ENCODE results near the gene CD34.

Gene CD34

DNA sequence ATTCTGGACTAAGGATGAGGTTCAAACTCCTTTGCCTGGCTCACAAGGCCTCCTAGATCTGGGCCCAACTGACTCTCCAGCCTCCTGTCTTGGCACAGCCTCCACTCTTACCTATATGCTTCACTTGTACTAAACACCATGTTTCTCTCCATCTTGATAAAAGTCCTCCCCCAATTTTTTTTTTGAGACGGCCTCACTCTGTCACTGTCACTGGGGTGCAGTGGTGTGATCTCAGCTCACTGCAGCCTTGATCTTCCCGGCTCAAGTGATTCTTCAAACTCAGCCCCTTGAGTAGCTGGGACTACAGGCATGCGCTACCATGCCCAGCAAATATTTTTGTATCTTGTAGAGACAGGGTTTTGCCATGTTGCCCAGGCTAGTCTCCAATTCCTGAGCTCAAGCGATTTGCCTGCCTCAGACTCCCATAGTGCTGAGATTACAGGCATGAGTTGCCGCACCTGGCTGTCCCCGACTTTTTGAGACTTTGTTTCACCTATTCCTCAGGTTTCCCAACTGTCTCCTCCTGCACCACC is 39.7 kb downstream of the CD34 start:
- no peak for DNase-seq

DNA sequence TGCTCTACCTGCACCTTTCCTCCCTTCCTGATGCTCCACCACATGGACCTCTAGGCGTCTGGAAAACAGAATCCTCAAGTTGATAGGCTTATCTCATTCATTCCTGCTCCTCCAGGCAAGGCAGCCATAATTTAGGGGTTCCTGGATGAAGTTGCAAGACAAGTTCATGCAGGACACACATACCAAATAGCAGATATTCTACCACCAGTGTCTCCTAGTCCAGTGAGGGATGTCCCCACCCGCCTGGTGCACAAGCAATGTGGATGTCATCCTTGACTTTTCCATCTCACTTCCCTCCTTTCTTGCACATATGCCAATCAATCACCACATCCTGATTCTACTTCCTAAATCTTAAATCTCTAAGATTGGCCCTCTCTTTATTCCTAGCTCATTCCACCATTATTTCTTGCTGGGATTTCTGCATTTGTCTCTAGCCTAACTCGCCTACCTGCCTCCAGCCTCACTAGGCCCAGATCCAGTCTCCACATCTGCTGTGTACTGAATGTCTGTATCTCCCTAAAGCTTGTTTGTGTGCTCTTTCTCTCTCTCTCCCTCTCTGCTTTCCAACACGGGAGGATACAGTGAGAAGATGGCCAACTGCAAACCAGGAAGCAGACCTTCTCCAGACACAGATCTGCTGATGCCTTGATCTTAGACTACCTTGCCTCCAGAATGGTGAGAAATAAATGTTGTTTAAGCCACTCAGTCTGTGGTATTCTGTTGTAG is 40.5 kb downstream of the CD34 start:
- no peak for DNase-seq

DNA sequence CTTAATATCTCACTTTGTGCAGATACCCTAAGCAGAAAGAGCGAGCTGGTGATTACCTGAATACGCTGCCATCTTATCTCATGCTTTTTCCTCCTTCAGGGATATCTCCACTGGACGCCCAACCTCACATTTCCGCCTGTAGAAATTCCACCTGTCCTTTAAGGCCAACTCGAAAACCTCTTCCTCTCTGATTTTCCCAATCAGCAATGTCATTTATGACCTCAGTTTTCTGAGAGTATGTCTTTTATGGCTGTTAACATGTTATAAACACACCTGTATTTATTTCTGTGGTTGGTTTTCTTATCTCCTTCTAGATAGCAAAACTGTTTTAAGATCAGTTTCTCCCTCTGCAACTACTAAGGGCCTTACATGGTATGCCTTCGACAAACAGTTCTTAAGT is 41.1 kb downstream of the CD34 start:
- no peak for DNase-seq

DNA sequence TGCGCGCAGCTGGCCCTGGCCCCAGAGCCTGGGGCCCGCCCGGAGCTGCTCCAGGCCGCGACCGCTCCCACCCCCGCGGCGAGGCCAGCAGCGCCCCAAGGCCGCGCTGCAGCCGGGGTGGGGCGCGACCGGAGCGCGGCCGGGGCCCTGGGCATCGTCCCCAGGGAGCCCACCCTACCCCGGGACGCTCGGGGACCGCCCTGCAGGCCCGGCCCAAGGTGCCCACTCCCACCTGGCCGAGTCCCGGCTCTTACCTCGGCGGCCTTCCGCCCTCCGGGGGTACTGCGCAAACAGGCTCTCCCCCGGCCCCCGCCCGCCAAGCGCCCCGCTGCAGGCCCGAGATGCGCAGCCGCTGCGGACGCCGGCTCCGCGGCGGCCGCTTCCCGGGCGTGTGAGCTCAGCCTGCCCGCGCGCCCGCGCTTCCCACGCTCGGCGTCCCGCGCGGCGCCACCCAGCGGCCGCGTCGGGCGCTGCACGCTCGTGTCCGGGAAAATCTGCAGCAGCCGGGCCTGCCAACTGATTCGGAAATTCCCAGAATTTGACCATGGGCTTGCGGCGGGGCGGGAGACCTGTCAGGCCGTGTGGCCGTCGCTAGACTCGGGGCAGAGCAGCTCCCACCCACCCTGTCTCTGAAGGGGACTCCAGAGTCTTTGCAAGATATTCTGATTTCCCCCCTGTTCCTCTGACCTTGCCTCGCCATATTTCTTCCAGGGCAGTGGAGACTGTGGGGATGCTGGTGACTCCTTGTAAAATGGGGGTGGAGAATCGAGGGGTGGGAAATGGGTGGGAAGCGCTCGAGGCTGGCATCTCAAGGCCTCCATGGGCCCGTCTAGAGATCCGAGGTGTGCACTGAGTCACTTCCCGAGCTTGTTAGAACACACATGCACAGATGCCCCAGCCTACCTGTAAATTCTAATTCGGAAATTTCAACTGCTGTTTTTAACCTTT is 41.9 kb downstream of the CD34 start:
- DNase-seq: peak; percentile 50

DNA sequence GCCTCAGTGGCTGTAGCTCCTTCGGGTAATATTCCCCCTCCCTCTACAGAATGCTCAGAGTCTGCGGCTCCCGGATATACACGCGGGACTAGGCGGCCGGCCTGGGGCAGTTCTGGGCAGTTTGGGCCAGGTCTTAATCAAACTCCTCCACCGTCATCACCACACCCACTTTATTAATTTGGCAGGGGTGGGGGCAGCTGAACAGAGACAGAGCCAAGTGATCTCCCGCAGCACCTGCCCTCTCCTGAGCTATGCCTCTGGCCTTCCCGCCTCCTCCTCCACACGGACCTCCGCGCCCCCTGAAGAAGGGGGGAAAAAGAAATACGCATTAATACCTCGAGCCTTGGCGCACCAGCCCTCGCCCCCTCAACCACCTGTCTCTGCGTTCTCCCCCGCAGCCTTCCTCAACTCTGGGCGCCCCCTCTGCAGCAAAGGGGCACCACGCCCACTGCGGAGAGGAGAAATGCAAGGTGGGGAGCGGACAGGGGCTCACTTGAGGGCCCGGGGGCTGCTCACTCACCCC is 42.6 kb downstream of the CD34 start:
- no peak for DNase-seq

DNA sequence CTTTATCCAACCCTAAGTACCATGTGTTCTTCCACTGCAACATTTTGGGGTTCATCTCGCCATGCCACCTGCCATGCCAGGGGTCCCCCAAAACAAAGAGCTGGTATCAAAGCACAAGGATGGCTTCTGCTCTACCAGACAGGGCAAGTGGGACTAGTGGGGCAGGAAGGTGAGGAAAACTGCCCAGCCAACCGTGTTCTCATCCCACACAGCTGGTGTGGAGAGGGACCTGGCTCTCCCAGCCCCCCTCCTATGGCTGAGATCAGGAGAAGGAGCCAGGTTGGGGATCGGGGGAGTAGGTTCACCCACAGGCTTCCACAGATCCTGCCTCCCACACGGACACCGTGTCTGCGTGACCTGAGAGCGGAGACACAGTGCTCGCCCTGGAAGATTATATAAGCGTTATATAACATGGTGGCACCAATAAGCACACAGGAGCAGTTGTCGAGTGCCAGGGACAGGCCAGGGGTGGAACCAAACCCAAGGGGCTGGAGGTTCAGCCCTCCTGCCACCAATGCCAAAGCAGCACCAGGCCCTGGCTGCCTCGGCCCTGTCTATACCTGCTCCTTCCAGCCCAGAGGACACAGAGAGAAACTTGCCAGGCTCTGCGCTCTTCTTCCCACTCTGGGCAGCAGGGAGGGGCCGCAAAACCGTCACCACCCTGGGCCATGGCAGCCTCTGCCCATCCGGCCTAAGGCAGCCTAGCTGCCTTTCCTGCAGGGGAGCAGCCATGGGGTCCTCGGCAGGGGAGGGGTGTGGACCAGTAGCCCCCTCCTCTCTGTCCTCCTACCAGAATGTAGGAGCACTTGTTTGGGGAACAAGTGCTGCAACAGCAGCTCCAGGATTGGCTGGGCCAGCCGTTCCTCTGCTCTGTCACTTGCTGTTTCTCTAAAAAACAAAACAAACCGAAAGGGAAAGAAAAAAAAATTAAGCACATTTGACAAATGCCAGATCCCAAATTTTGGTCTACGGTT is 43.5 kb downstream of the CD34 start:
- no peak for DNase-seq

DNA sequence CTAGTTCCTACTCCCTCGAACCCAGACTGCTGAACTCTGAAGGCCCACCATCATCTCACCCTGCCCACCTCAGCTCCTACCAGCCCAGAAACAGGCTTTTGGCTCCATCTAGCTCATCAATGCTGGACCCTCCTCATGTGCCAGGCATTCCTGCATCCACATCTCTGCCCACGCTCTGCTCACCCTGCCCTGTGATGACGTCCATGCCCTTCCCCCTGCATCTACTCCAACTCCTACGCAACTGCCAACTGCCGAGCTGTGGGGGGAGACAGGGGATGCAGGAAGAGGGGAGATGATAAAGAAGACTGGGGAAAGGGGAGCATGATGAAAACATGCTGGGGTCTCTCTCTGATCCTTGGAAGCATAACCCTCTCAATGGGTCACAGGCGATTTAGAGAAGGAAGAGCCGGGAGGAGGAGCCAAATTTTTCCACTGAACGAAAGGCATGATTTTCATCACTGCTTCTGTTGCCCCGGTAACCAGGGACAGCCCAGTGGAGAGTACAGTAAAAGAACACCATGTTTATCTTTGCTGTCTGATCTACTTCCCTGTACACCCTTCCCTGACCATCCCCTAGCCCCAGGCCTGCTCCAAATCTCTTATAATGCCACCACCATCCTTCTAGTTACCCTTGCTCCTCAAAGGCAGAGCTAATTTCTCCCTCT is 44.3 kb downstream of the CD34 start:
- DNase-seq: no peak

DNA sequence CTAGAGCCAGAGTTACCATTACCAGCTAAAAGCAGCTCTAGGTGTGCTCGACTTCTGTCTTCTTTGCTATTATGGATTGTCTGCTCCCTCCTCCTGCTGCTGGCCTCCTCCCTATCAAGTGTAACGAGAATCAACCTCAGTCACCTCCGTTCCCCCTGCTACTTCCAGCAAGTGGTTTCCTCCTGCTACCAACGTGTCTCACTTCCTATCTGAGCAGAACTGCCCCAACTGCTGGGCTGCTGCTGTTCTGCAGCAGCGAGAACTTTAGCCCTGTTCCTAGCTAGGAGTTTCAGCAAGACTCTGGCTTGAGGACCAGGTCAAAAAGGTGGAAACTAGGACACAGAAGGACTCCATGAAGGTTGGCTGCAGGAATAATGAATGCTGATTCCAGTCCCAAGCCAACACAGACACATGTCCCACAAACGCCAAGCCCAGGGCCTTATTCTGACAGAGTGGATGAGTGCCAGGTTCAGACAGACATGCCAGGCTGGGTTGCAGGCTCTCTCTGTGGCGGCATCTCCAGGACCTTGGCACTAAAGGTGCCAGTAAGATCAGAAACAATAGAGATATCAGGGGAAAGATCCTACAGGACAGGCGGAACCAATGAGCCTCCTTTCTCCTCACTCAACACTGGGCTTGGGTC is 46.9 kb downstream of the CD34 start:
- no peak for DNase-seq

DNA sequence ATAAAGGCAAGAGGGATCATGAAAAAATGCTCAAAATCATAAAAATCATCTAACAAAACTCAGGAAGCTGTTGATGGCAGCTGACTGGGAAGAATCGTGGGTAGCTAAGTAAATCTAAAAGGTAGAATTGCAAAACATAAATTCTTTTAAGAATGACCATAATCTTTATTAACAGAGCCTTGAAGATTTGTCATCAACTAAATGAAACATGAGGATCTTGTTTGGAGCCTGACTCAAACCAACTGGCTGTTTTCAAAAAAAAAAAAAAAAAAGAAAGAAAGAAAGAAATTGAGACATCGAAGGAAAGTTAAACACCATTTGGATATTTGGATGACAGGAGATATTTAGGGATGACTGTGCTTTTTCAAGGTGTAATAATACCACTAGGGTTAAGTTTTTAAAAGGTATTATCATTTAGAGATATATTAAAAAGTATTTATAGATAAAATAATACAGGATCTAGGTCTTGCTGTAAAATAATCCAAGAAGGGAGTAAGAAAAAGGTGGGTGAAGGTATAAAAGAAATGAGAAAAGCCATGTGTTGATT is 48.6 kb downstream of the CD34 start:
- DNase-seq: no peak

DNA sequence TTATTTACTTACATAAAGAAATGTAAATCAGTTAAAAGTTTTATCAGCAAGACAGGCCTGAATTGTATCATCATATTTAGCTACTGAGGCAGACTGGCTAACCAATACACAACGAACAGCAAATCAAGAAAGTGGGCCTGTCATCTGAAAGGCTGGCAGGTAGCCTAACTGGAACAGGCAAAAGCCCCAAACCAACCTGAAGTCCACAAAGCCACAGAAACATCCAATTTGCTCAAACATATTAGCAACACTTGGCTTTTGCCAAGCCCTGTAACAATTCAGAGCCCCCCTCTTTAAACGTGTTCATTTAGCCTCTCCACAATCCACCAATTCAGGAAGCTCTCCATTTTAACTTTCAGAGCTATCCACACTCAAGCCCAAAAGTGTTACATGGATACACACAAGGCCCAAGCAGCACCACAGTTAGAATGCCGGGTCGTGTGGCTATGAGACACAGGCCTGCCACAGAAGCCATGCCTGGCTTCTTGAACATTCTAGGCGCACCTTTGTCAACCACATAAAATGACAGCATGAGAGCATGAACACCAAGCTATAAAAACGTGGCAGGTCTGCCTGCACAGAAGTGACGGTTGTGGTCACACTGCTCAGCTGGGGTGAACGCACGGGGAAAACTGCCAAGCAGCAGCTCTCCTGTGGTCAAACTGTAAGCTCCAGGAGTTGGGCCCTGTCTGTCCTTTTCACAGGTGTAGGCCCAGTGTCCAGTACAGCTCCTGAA is 49.3 kb downstream of the CD34 start:
- DNase-seq: no peak

DNA sequence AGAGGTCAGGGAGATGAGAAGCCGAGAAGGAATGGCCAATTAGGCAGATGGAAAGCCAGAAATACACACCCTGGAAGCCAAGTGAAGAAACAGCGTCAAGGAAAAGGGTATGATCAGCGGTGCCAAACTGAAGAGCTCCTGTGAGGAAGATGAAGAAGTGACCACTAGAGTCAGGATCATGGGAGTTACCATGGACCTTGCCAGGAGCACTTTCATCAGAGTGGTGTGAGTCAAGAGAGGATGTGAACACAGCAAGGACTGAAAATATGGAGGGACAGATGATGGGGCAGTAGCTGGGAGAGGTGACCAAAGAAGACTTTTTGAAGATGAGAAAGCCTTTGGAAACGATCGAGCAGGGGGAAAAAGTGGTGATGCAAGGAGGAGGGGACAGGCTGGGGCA is 50.4 kb downstream of the CD34 start:
- no peak for DNase-seq

DNA sequence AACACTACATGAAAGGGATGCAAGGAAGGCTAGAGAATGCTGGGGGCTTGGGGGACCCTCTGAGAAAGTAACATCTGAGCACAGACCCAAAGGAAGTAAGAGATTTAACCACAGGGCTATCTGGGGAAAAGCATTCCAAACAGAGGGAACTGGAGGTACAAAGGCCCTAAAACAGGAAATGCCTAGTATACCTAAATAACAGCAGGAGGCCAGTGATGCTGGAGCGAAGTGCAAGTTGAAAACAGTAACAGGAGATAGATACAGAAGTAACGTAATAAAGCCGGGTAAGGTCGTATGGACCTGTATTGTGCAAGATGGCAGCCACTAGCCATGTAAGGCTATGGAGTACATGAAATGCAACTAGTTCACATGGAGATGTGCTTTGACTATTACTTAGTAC is 52.1 kb downstream of the CD34 start:
- no peak for DNase-seq

DNA sequence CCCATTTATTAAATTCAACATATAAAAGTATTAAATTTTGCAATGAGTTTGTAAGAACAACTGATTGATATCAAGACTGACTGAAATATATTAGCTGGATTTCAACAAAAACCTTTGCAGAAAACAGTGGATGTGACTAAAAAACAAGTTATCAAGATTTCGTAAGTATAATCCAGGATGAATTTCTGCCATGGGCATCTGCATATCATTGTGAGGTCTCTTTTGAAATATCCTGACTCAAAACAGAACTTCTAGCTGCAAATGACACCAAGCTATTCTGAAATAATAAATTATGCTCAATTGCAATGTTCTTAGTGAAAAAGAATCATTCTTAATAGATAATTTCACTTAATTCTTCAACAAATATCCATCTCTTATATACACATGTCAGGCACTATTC is 52.6 kb downstream of the CD34 start:
- DNase-seq: no peak

DNA sequence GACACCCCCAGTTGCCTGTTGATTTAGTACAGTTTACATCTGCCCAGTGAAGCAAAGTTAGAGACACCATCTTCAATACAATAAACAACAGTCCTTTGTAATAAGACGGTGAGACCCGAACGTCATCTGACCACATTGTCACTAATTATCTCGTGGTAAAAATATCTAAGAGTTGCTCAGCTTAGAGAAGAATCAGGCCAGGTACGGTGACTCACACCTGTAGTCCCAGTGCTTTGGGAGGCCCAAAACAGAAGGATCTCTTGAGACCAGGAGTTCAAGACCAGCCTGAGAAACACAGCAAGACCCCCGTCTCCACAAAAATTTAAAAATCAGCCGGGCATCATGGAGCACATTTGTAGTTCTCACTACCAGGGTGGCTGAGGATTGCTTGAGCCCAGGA is 53.5 kb downstream of the CD34 start:
- DNase-seq: no peak

DNA sequence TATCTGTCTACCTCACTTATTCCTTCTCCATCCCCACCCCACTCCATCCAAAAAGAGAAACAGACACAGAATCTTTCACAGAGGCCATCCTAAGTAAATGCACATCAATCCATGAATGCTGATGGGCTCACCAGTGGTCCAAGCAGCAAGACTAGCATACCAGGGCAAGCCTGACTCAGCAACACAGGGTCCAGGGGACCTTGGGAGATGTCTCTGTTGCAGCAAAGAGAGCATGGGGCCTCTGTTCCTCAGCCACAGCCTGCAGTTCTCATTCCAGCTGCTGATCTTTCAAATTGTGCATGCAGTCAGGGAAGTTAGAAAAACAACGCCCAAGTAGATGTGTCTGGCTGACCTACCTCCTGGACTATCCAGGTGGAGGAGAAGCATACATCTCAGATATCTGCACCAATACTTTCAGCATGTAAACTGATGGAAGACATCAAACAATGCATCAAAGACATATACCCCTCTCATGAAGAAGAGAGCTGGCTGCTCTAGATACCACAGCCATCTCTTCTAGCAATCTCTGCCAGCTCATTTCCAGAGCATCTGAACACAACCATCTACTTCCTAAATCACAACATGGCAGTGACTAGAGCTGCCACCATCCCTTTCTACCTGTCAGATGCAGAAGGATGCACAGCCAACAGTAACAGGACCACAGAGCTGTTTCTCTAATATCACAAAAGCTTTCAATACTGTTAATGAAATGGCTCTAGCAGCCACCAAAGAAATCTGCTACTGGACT is 54.5 kb downstream of the CD34 start:
- DNase-seq: no peak

DNA sequence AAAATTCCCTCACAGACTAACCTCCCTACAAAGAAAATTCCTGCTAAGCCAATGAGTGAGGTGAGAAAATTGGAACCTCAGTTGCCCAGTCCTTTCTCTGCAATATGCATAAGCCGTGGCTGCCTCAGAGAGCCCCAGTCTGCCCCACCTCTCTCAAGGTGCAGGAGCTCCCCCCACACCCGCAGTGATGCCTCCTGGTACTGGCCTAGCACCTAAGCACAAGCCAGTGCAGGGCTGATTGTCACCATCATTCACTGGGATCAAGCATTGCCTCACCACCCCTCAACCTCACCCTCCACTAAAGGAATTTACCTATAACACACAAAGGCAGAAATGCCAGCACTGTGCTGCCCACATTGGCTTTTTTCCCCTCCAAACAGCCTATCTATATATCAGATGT is 56.9 kb downstream of the CD34 start:
- no peak for DNase-seq

DNA sequence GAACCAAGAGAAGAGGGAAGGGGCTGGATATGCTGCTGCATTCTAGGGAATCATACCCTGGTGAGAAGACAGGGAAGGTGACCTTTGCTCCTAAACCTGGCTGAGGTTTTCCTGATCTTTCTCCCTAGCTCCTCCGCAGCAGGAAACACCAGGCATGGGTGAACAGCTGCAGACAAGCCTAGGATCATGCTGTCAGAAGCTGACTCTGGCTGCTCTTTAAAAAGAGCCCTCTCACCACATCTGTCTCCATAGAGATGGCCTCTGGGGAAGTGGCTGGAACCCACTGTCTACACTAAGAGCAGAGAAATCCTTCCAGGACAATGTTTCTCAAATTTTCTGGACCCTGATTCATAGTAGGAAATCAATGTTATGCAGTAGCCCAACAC is 57.6 kb downstream of the CD34 start:
- DNase-seq: no peak

DNA sequence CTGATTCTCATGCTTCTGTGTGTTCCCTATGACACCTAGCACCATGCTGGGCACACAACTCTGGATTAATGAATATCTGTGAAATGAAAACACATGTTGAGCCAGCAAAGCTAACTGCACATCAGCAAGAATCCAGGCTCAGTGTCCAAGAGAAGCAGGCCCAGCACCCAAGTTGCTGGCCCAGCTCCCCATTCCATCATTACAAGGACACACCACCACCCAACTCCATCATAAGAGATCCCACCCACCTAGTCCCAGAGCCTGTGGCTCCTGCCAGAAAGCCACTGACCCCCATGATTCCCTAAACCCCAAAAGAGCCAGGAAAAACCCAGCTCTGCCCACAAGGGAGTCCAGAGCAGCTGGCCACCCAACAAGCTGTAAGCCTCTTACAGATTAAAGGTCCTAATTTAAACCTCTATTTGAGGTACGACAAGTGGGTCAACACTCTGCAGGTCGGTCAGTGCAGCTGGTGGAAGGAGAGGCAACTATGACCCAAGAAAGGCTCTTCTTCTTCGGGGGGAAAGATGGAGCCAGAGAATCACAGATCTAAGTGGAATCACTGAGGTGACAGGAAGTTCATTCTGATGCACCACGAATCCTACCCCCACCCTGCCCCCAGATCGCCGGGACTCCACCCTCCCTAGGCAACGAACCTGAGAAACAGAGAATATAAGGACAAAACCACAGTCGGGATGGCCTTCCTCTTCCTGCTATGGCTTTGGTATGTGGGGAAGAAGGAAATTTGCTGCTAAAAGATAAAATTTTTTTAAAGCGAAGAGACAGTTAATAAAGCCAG is 58.2 kb downstream of the CD34 start:
- DNase-seq: no peak

DNA sequence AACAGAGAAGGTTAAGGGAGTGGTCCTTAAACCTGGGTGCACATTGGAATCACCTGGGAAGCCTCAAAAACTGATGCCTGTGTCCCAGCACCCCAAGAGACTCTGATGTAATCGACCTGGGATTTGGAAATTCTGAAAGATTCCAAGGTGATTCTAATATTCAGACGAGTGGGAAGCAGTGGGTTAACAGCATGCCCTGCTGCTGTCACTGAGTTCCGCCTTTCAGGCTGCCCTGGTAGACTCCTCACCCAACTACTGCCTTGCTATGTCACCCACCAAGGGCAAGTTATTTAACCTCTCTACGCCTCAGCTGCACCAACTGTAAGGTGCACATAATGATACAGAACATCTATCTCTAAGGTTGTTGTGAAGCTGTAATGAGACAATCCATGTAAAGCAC is 59.2 kb downstream of the CD34 start:
- DNase-seq: no peak

Measured in activated T-cell treated with anti-CD3 and anti-CD28 coated beads for 4 hours (primary cell).